Measurements from ENCODE around the gene LMLN.

DNA sequence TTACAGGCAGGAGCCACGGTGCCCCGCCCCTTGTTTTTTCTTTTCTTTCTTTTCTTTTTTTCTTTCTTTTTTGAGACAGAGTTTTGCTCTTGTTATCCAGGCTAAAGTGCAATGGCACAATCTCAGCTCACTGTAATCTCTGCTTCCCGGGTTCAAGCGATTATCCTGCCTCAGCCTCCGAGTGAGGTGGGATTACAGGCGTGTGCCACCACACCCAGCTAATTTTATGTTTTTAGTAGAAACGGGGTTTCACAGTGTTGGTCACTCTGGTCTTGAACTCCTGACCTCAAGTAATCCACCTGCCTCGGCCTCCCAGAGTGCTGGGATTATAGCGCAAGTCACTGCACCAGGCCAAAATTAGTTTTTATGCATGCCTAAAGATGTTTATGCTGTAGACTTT lies 7.6 kb upstream of the LMLN start:
- TF ChIP-seq, protein P1, sequence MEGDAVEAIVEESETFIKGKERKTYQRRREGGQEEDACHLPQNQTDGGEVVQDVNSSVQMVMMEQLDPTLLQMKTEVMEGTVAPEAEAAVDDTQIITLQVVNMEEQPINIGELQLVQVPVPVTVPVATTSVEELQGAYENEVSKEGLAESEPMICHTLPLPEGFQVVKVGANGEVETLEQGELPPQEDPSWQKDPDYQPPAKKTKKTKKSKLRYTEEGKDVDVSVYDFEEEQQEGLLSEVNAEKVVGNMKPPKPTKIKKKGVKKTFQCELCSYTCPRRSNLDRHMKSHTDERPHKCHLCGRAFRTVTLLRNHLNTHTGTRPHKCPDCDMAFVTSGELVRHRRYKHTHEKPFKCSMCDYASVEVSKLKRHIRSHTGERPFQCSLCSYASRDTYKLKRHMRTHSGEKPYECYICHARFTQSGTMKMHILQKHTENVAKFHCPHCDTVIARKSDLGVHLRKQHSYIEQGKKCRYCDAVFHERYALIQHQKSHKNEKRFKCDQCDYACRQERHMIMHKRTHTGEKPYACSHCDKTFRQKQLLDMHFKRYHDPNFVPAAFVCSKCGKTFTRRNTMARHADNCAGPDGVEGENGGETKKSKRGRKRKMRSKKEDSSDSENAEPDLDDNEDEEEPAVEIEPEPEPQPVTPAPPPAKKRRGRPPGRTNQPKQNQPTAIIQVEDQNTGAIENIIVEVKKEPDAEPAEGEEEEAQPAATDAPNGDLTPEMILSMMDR (conservative IDR thresholded peaks at IDR 0.05; ENCODE audit: low read length), result no peak
- TF ChIP-seq EZH2phosphoT487 (IDR thresholded peaks at IDR 0.05; ENCODE audit: borderline replicate concordance, low read depth, low read length), result no peak

Data from OCI-LY7 (cell line).